K562 (cell line): ENCODE measurements around the gene TNFRSF6B. TPM values are rescaled to one million over a fixed set of nuclear protein-coding genes. Genes with fewer than 3 reads are reported as not detected.

Source experiments
- BCL6 ChIP-seq: fragments of 250-450 bp; sonication (Bioruptor Pico); IDR thresholded peaks from 2 replicates; pipeline ENCODE4 v1.4.0; 2020
- HDAC1 ChIP-seq, 2 experiments: fragments of 450-650 bp; IDR thresholded peaks; 2 replicates each; pipeline ENCODE4 v1.6.1; 2016 to 2017; ENCODE audit warnings: inconsistent platforms in 1 of 2, mild to moderate bottlenecking in 1 of 2, moderate library complexity in 1 of 2
- HNRNPUL1 ChIP-seq: fragments of 200-400 bp; formaldehyde crosslinking; IDR thresholded peaks from 2 replicates; pipeline ENCODE4 v1.6.1; 2017; ENCODE audit warnings: low read length
- IFI16 ChIP-seq: fragments of 250-450 bp; sonication (Bioruptor Pico); IDR thresholded peaks from 2 replicates; pipeline ENCODE4 v2.1.2; 2022; ENCODE audit warnings: mild to moderate bottlenecking, inconsistent platforms
- JUND ChIP-seq, 2 experiments: IDR thresholded peaks; 2 replicates in 1 of 2; 3 replicates in 1 of 2; pipeline ENCODE4 v1.6.1; 2011; ENCODE audit warnings: borderline replicate concordance in 2 of 2, low read depth in 2 of 2, low read length in 2 of 2, improper control_type of control experiment in 1 of 2, missing biosample characterization in 1 of 2, missing genetic modification characterization in 1 of 2, missing genetic modification reagents in 1 of 2
- MYBL2 ChIP-seq, 2 experiments: fragments of 450-650 bp in 1 of 2; sonication (generic) in 1 of 2; formaldehyde crosslinking in 1 of 2; IDR thresholded peaks; 2 replicates each; pipeline versions ENCODE4 v1.6.1 to v1.8.1; 2017 to 2022; ENCODE audit warnings: borderline replicate concordance in 1 of 2, inconsistent platforms in 1 of 2, low read depth in 1 of 2, mild to moderate bottlenecking in 1 of 2, missing genetic modification reagents in 1 of 2, moderate library complexity in 1 of 2
- NFIC ChIP-seq: fragments of 450-650 bp; IDR thresholded peaks from 2 replicates; pipeline ENCODE4 v1.6.1; 2017; ENCODE audit warnings: mild to moderate bottlenecking, inconsistent platforms
- NR2F6 ChIP-seq: fragments of 450-650 bp; formaldehyde crosslinking; IDR thresholded peaks from 2 replicates; pipeline ENCODE4 v1.4.0; 2020; ENCODE audit warnings: mild to moderate bottlenecking
- PTBP1 ChIP-seq: fragments of 200-400 bp; formaldehyde crosslinking; IDR thresholded peaks from 2 replicates; pipeline ENCODE4 v1.6.1; 2017; ENCODE audit warnings: low read depth, low read length
- RBFOX2 ChIP-seq: fragments of 200-400 bp; formaldehyde crosslinking; IDR thresholded peaks from 2 replicates; pipeline ENCODE4 v1.6.1; 2017; ENCODE audit warnings: low read depth, mild to moderate bottlenecking, low read length, moderate library complexity
- SAP30 ChIP-seq: fragments of 200-600 bp; sonication (generic); IDR thresholded peaks from 2 replicates; pipeline ENCODE4 v1.6.1; 2012; ENCODE audit warnings: borderline replicate concordance, low read depth, mild to moderate bottlenecking, moderate library complexity, low read length, control low read depth, inconsistent platforms; ENCODE audit not compliant: insufficient read depth, poor library complexity, severe bottlenecking
- SNIP1 ChIP-seq: fragments of 450-650 bp; IDR thresholded peaks from 2 replicates; pipeline ENCODE4 v1.7.1; 2017; ENCODE audit warnings: low read depth, mild to moderate bottlenecking
- SPI1 ChIP-seq: IDR thresholded peaks from 2 replicates; pipeline ENCODE4 v1.6.1; 2011; ENCODE audit warnings: low read depth, low read length, control low read depth, borderline replicate concordance
- SREBF1 ChIP-seq: fragments of 150-350 bp; IDR thresholded peaks from 2 replicates; pipeline ENCODE4 v1.6.1; 2014; ENCODE audit warnings: antibody characterized with exemption, low read depth, low read length, borderline replicate concordance
- SRSF3 ChIP-seq: fragments of 200-400 bp; formaldehyde crosslinking; IDR thresholded peaks from 2 replicates; pipeline ENCODE4 v1.6.1; 2016; ENCODE audit warnings: mild to moderate bottlenecking, low read length, moderate library complexity; ENCODE audit not compliant: insufficient read depth
- TOE1 ChIP-seq, 2 experiments: fragments of 450-650 bp in 1 of 2; sonication (generic) in 1 of 2; formaldehyde crosslinking in 1 of 2; IDR thresholded peaks; 2 replicates each; pipeline versions ENCODE4 v1.7.1 to v1.8.0; 2016 to 2022; ENCODE audit warnings: borderline replicate concordance in 2 of 2, mild to moderate bottlenecking in 2 of 2, antibody characterized with exemption in 1 of 2, inconsistent platforms in 1 of 2, low read depth in 1 of 2, missing genetic modification reagents in 1 of 2, moderate library complexity in 1 of 2
- TRIM28 ChIP-seq: fragments of 450-650 bp; IDR thresholded peaks from 2 replicates; pipeline ENCODE4 v1.6.1; 2017
- ZNF316 ChIP-seq: fragments of 450-650 bp; IDR thresholded peaks from 2 replicates; pipeline ENCODE4 v1.6.1; 2016
- ZNF57 ChIP-seq: fragments of 450-650 bp; formaldehyde crosslinking; IDR thresholded peaks from 2 replicates; pipeline ENCODE4 v1.4.0; 2020; ENCODE audit warnings: mild to moderate bottlenecking, moderate library complexity
- polyA plus RNA-seq, 8 experiments: library from polyadenylated mRNA; depleted of rRNA in 4 of 8; stranded (reverse) in 5 of 8; unstranded in 3 of 8; fragments of >200 nt; fragmentation: Nextera tagmentation in 2 of 8; fragmentation: Illumina TruSeq in 1 of 8; extraction: Ambion mirVana in 2 of 8; extraction: Trizol in 1 of 8; gene quantifications; 2 replicates each; pipeline versions ENCODE4 v1.2.1 to v1.2.3, GENCODE V29; 2011 to 2014; ENCODE audit warnings: inconsistent platforms in 1 of 8, missing spikeins in 1 of 8
- total RNA-seq, 7 experiments: library from RNA; depleted of rRNA in 6 of 7; stranded (reverse); fragments of >200 nt in 6 of 7; fragmentation: Illumina TruSeq in 2 of 7; extraction: Trizol in 2 of 7; gene quantifications; 2 replicates each; pipeline versions ENCODE4 v1.2.1 to v1.2.3, GENCODE V29; 2011 to 2021; ENCODE audit warnings: low replicate concordance in 1 of 7
- TF ChIP-seq, protein P1 (sequence below): fragments of 250-450 bp; sonication (Bioruptor Pico); IDR thresholded peaks from 2 replicates; pipeline ENCODE4 v1.5.0; 2021
- TF ChIP-seq, protein P2 (sequence below): IDR thresholded peaks from 2 replicates; pipeline ENCODE4 v1.6.1; 2011; ENCODE audit warnings: borderline replicate concordance, low read depth, mild to moderate bottlenecking, moderate library complexity, low read length; ENCODE audit not compliant: insufficient read depth, poor library complexity, severe bottlenecking
- TF ChIP-seq, protein P3 (sequence below), 2 experiments: fragments of 450-650 bp; conservative IDR thresholded peaks; 2 replicates each; pipeline ENCODE4 v1.6.1; 2017; ENCODE audit warnings: mild to moderate bottlenecking in 2 of 2, moderate library complexity in 2 of 2

TNFRSF6B gene
- total and polyA plus RNA-seq, 9 of the 15 experiments (the other 6 are each of a cell fraction or from before 2014, with no cell fraction given): 0.10 to 3.5 (median 0.32) TPM; not detected in 6

DNA sequence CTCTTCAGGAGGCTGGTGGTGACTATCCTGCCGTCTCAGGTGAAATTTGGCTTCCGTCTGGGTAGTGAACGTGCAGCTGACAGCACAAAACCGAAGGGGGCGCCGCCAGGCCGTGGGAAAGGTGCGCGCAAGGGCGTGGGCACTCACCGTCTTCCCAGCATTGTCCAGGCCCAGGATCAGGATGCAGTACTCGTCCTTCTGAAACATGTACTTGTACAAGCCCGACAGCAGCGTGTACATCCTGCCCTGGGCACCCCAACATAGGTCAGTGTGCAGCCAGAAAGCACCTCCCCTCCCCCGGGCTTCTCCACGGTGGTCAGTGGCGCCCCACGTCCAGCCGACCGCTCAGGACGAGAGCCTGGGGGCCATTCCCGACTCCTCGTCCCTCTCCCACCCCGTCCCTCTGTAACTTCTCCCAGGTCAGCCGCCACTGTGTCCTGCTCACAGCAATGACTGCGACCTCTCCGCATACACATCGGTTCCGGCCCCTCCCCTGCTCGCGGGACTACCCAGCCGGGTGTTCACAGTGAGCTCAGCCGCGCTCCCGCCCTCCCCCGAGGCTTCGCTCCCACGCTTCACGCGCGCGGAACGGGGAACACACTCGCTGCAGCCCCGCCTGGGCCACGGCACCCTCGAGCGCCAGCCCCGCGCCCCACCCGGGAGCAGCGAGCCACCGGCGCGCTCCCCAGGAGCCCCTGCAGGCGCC, 10.6 kb downstream of the TNFRSF6B start (continued):
- TF ChIP-seq IFI16: no peak
- TF ChIP-seq HNRNPUL1: no peak
- no peak for TF ChIP-seq HDAC1 (IDR thresholded peaks at IDR 0.05)
- TF ChIP-seq SAP30: peak; percentile 45
- TF ChIP-seq PTBP1: no peak
- no peak for TF ChIP-seq SRSF3
- no peak for TF ChIP-seq BCL6 (CRISPR knock-in tag)
- TF ChIP-seq MYBL2 (IDR thresholded peaks at IDR 0.05; ENCODE audit: low read depth): no peak
- TF ChIP-seq MYBL2 (CRISPR knock-in tag; IDR thresholded peaks at IDR 0.05; ENCODE audit: borderline replicate concordance): no peak
- TF ChIP-seq RBFOX2: no peak
- peak; percentile 31; the same call in 1 of the 2 replicates for TF ChIP-seq NFIC
- no peak for TF ChIP-seq SPI1
- TF ChIP-seq, protein P1, sequence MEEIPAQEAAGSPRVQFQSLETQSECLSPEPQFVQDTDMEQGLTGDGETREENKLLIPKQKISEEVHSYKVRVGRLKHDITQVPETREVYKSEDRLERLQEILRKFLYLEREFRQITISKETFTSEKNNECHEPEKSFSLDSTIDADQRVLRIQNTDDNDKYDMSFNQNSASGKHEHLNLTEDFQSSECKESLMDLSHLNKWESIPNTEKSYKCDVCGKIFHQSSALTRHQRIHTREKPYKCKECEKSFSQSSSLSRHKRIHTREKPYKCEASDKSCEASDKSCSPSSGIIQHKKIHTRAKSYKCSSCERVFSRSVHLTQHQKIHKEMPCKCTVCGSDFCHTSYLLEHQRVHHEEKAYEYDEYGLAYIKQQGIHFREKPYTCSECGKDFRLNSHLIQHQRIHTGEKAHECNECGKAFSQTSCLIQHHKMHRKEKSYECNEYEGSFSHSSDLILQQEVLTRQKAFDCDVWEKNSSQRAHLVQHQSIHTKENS (CRISPR knock-in tag): no peak
- TF ChIP-seq SNIP1: no peak
- TF ChIP-seq ZNF316: no peak
- TF ChIP-seq, protein P2, sequence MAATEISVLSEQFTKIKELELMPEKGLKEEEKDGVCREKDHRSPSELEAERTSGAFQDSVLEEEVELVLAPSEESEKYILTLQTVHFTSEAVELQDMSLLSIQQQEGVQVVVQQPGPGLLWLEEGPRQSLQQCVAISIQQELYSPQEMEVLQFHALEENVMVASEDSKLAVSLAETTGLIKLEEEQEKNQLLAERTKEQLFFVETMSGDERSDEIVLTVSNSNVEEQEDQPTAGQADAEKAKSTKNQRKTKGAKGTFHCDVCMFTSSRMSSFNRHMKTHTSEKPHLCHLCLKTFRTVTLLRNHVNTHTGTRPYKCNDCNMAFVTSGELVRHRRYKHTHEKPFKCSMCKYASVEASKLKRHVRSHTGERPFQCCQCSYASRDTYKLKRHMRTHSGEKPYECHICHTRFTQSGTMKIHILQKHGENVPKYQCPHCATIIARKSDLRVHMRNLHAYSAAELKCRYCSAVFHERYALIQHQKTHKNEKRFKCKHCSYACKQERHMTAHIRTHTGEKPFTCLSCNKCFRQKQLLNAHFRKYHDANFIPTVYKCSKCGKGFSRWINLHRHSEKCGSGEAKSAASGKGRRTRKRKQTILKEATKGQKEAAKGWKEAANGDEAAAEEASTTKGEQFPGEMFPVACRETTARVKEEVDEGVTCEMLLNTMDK: peak; percentile 60
- TF ChIP-seq NR2F6 (CRISPR knock-in tag): no peak
- TF ChIP-seq JUND (IDR thresholded peaks at IDR 0.05; ENCODE audit: borderline replicate concordance, low read depth, low read length): peak; percentile 25; the same call in 1 of the 2 replicates
- no peak; the same call in 2 of the 3 replicates for TF ChIP-seq JUND (tag; IDR thresholded peaks at IDR 0.05; ENCODE audit: borderline replicate concordance, low read depth, low read length)
- TF ChIP-seq SREBF1: no peak
- no peak for TF ChIP-seq ZNF57
- TF ChIP-seq, protein P3, sequence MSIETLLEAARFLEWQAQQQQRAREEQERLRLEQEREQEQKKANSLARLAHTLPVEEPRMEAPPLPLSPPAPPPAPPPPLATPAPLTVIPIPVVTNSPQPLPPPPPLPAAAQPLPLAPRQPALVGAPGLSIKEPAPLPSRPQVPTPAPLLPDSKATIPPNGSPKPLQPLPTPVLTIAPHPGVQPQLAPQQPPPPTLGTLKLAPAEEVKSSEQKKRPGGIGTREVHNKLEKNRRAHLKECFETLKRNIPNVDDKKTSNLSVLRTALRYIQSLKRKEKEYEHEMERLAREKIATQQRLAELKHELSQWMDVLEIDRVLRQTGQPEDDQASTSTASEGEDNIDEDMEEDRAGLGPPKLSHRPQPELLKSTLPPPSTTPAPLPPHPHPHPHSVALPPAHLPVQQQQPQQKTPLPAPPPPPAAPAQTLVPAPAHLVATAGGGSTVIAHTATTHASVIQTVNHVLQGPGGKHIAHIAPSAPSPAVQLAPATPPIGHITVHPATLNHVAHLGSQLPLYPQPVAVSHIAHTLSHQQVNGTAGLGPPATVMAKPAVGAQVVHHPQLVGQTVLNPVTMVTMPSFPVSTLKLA (conservative IDR thresholded peaks at IDR 0.05): peak; percentile 30 to 62; a peak in 2 of 4 replicates
- no peak for TF ChIP-seq TRIM28
- TF ChIP-seq TOE1 (IDR thresholded peaks at IDR 0.05; ENCODE audit: borderline replicate concordance): peak; percentile 46; the same call in 1 of the 2 replicates
- no peak for TF ChIP-seq TOE1 (CRISPR knock-in tag; IDR thresholded peaks at IDR 0.05; ENCODE audit: borderline replicate concordance, low read depth)
